NCI-H1105 (cell line): ENCODE measurements around the gene TMC1.

Source experiments
- DNase-seq: peaks from one replicate; lab custom pipeline; 2025; lab: John Stamatoyannopoulos, UW

TMC1 gene

DNA sequence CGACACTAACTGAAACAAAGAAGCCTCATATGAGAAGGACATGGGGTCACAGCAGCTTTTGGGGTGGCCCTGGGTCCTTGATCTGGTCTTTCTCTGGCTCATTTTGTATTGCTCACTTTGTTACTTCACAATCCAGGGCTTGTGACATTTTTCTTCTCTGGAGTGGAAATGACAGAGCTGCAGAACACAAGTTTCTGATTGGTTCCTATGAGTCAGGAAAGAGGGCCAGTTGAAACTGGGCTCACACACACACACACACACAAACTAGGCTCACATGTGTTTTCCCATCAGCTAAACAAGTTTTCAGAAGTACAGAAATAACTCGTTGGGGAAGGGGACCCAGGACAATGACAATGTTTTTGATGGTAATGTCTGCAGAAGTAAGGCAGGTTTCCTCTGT is 54.3 kb downstream of the TMC1 start:
- DNase-seq, result no peak

DNA sequence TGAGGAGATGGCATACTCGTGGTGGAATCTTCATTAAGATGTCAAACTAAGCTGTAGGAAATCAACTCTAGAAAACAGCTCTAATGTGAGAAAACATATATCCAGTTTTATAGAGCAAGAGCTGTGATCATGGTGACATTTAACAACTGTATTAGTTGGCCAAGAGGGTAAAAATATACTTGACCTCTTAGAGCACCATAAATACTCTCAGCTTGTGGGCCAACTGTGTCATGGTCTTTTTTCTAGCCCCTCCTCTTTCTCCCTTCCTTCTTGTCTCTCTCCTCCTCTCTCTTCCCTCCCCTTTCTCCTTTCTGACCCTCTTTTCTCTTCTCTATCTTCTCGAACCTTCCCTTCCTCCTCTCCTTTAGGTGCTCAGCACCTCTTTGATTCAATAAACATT is 54.7 kb downstream of the TMC1 start:
- no peak for DNase-seq

- DNase-seq, result no peak
Measured at GRCh38 chr9:72577212-72577753, 55.9 kb downstream of the TMC1 start.

GRCh38 chr9:72579190-72579589 is 57.8 kb downstream of the TMC1 start:
- no peak for DNase-seq

DNA sequence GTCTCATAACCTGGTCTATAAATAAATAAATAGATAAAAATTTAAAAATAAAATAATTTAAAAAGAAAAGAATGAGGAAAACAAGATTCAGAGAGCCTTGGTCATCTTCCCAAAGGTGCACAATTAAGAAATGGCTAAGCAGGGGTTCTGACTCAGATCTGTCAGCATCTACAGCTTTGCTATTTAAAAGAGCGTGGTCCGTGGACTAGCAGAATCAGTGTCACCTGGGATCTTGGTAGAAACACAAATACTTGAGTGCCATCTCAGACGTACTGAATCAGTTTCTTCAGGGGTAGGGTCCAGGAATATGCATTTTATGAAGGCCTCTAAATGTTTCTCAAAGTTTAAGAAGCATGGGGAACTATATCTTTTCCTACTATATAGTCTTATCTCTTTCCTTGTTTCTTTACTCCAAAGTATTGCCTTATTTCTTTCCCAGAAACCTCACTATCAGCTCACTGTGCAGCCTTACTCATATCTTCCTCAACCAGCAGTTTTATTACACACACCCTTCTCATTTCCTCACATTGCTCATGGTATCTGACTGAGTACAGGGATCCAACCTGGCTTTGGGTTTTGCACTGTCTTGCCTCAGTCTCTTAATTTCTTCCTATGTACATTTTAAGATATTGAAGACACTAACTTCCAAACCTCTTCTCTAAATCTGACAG is 58.6 kb downstream of the TMC1 start:
- DNase-seq, result no peak

GRCh38 chr9:72581694-72582093 is 60.3 kb downstream of the TMC1 start:
- no peak for DNase-seq

GRCh38 chr9:72583370-72583769 is 62.0 kb downstream of the TMC1 start:
- DNase-seq, result no peak

DNA sequence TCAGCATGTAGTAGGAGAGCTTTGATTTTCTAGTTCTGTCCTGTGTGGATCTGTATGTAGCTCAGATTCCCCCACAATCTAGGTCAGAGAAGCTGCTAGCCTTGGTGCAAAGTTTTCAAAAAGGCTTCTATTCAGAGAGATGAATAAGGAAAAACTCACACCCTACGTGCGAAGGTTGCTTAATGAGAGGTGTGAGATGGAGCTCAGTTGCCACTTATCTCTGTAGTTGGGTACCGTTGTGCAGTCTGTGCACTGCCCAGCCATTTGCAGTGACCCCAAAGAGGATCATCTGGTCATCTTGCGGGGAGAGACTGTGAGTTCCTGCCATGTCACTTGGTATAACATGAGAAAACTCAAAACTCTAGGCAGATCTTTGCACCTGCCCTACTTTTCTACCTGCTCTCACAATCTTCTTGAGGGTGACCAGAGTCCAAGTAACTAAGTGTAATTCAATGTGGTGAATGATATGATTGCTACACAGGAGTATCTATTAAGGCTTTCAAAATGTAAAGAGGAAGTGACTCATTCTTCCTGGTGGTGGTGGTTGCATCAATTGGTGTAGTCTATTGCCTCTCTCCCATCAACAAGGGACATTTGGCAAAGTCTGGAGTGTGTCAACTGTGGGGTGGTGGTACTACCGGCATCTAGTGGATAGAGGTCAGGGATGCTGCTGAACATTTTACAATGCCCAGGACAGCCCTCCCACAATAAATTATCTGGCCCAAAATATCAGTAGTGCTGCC is 65.2 kb downstream of the TMC1 start:
- no peak for DNase-seq

DNA sequence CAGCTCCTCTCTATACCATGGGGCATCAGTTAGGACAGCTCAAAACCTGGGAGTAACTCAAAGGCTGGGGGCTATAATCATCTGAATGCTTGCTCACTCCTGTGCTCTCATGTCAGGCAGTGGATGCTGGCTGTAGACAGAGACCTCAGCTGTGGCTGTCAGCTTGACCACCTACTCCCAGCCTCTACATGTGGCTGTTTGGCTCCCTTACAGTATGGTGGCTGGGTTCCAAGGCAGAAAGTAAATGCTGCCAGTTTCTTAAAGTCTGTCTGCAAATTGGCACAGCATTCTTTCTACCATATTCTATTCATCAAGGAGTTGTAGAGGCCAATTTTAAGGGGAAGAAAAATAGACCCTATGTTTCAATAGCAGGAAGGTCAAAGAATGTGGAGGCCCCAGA is 66.9 kb downstream of the TMC1 start:
- no peak for DNase-seq

DNA sequence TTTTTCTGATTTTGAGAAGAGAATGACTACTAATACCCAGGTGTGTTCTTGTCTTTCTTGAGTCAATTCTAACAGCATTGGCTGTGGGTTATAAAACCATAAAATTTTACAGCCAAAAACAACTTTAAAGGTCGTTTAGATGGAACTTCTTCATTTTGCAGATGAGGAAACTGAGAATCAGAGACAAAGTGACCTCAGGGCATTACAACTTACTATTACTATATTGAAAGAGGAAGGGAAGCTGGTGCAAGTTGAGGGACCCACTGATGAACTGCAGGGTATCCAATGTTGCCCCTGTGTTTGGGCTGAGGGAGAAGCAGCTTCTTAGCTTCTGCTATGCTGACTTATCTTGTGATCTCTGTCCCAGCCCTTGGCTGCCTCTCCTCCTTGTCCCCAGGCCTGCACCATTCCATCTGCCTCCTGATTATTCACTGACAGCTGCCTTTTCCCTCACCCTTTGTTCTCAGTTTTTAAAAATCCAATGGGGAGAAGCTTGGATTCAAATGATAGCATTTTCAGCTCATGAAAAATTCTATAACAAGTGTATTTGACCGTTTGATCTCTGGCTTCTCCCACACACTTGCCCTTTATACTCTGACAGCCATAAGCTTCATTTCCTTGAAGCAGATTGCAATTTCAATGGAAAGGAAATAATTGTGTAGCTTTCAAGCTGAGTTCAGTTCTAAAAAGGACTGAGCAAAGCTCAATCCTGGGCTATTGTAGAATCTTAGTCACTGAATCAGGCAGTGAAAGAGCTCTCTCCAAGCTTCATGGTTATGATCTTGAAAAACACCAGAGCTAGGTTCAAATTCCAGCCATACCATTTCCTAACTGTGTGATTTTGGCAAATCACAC is 68.5 kb downstream of the TMC1 start:
- DNase-seq, result no peak

DNA sequence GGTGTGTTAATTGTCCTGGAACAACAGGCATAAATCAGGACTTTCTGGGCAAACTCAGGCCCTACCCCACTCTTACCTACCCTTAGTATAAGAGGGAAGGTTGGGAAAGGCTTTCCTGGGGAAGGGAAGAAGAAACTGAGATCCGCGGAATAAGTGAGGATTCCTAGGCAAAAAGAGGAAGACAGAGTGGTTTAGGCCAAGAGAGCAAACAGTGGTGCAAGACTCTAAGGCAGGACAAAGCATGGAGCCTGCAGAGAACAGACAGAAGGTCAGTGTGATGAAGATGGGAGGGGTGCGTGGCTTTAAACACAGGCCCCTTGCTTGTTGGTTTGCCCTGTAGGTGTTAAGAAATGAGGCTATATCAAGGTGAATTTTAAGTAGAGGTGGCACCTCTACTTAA is 69.4 kb downstream of the TMC1 start:
- DNase-seq, result no peak

DNA sequence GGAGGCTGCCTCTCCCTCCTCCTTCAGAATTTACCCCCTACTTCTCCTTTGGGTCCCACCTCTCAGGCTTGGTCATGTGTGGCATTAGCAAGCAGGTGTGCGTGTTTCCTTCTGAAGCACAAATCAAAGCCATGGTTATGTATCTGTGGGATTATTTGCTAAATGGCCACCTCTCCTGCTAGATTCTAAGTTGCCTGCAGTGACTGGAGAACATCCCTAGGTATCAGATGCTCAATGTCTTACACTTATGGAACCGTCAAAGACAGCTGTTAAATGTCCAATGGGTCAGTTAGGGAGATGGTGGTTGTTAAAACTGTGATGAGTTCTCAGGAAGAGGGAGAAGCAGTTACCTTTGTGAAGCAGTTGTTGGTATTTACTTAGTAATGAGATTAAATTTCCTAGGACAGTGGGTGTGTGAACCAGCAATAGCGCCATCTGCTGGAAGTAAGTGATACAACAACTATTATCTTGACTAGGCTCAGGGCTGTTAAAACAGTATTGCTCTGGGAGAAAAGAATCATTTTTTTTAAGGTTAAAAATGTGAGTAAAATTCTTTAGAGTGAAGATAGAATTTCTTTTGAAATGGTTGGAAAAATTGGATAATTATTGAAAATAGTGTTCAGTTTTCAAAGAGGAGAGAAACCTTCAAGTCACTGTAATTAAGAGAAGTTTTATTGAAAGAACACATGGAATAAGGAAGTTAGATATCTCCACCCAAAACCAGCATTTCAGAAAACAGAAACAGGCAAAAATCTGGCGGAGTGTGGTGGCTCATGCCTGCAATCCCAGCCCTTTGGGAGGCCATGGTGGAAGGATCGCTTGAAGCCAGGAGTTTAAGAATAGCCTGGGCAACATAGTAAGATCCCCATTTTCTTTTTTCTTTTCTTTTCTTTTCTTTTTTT is 71.3 kb downstream of the TMC1 start:
- DNase-seq, result peak; percentile 23

GRCh38 chr9:72596451-72597180 is 75.2 kb downstream of the TMC1 start:
- DNase-seq, result no peak

DNA sequence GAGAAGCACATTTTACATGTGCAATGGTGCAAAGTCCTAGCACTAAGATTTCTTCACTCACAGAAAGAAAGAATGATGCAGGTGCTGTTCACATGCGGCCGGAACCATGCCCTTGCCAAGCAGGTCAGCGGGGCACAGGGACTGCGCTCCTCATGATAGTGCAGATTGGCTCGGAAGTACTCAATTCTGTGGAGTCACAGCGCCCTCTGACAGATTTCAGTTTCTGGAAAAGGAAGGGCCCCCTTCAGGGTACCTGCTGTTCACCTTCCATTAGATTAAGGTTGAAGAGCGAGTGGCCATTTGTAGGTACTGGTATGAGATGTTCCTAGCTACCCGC is 75.7 kb downstream of the TMC1 start:
- no peak for DNase-seq

- no peak for DNase-seq
Measured at GRCh38 chr9:72597601-72598000, 76.2 kb downstream of the TMC1 start.

DNA sequence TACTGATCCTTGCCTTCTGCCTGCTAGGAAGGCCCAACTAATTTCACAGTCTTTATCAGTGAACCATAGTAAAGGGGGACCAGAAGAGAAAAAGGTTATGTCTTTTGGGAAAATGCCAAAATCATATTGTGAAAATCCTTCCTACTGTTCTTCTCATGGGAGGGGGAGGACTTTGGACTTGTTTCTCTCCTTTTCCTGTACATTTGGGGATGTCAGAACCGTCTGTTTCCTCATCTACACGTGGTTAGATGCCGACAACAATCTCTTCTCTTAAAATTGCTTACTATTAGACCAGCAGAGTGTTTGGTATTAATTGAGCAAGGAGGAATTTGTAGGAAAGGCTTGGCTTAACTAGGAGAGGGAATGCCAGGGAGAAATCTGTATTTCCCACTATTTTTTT is 77.2 kb downstream of the TMC1 start:
- no peak for DNase-seq

GRCh38 chr9:72599874-72600534 is 78.6 kb downstream of the TMC1 start:
- no peak for DNase-seq

DNA sequence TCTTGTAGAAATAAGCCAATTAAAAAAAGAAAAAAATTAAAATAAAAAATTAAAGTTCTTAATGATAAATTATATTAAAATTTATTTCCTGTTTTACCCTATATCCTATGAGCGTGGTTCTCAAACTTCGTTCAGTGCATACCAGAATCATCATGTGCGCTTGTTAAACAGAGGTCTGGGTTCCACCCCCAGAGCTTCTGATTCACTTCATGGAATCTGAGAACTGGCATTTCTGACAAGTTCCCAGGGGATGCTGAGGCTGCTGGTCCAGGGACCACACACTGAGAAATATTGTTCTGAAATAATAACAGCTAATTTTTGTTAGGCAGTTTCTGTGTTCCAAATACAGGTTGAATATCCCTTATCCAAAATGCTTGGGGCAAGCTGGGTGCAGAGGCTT is 79.3 kb downstream of the TMC1 start:
- no peak for DNase-seq

DNA sequence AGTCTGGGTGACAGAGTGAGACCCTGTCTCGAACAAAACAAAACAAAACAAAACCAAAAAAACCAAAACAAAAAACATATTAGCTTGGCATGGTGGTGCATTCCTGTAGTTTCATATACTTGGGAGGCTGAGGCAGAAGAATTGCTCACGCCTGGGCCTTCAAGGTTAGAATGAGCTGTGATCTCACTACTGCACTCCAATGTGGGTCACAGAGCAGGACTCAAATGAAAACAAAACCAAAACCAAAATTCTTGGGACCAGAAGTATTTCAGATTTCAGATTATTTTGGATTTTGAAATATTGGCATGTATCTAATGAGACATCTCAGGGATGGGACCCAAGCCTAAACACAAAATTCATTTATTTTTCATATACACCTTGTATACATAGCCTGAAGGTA is 80.2 kb downstream of the TMC1 start:
- DNase-seq, result no peak

DNA sequence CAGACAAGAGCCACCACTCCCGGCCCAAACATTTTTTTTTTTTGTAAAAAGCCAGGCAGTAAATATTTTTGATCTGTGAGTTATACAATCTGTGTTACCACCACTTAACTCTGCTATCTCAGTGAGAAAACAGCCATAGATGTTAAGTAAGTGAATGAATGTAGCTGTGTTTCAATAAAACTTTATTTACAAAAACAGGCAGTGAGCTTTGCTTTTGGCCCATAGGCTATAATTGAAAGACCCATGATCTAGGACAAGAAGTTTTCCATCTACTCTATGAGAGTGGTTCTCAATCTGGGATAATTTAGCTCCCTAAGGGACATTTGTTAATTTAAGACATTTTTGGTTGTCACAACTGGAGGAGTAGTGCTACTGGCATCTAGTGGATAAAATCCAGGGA is 91.0 kb downstream of the TMC1 start:
- DNase-seq, result no peak

DNA sequence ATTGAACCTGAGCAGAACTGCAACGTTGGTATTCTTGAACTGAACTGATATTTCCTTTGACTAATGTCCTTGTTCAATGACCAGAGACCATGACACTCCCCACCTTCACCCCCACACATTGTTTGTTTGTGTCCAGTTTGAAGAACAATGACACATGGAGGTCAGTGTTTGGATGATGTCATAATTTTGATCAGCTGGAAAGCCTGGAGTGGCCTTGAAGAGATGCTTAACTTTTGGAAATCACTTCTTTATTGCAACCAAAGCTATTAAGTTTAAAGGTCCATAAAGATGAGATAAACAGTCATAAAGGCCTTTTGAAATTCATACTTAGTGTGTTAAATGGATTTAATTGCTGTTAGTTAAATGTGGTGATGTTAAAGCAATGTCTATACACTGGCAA is 92.7 kb downstream of the TMC1 start:
- DNase-seq, result no peak
